Retina (tissue), 1 donor: ENCODE results near the gene GPHA2.
"Not testable (repeated sequence)": the region's sequence is repeated elsewhere in the genome, so short reads cannot be mapped to it uniquely, and the experiment has no call there.

Experiments used
- DNase-seq: peaks from one replicate; pipeline ENCODE4 v3.0.0-alpha.2; 2016

Gene GPHA2, protein sequence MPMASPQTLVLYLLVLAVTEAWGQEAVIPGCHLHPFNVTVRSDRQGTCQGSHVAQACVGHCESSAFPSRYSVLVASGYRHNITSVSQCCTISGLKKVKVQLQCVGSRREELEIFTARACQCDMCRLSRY

DNA sequence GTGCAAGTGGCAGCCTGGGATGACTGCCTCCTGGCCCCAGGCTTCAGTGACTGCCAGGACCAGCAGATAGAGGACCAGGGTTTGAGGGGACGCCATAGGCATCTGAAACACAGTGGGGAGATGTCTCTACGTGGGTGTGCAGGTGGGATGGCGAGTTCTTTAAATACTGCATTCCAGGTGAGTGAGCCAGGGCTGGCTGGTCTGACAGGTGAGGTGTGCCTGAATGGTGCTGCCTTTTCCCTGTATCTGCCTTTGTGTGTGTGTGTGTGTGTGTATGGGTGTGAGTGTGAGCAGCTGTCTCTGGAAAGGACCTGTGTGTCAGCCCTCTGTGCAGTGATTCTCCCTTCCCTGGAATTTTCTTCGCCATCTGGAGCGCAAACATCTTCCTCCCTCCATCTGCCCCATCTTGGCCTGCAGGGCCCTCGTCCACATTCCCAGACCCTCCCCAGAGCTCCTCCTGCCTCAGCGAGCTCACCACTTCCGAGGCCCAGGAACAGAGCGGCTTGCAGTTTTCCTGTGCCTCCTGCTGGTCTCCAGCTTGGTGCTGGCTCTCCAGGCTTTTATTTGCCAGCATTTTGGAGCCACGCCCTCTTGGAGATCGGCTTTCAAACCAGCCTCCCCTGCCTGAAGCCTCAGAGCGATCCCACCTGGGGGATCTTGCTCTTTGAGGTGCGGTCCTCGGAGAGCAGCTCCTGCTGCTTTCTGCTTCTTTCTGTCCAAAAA, at the start of gene GPHA2:
Gene GPHA2, minus strand, starts transcription at position 535 of the 723 bp plus-strand sequence. Its CDS starts 433 bp downstream, at position 102.
- DNase-seq: no peak

DNA sequence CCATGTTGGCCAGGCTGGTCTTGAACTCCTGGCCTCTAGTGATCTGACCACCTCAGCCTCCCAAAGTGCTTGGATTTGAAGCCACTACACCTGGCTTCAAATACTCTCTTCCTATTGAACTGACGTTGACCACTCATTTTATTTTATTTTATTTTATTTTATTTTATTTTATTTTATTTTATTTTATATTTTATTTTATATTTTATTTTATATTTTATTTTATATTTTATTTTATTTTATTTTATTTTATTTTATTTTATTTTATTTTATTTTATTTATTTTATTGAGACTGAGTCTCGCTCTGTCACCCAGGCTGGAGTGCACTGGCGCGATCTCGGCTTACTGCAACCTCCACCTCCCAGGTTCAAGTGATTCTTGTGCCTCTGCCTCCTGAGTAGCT, 47.6 kb upstream of the GPHA2 start:
- DNase-seq: not testable (repeated sequence)

DNA sequence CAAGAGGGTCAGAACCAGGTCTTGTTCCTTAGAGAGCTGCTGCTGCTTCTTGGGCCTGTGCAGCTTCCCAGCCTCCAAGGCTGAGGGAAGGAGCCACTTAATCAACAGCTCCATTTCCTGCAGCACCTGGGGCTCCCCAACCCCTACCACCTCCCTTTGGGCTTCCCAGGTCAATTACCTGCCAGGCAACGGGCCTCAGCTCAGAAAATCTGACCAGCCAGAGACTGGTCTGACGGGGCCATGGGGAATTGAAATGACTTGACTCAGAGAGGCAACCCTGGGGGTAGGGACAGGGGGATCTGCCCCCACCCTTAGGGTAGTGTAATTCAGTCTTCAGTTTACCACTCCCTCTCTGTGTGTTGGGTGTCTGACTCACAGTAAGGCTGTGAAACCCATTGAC, 41.0 kb upstream of the GPHA2 start:
- no peak for DNase-seq

DNA sequence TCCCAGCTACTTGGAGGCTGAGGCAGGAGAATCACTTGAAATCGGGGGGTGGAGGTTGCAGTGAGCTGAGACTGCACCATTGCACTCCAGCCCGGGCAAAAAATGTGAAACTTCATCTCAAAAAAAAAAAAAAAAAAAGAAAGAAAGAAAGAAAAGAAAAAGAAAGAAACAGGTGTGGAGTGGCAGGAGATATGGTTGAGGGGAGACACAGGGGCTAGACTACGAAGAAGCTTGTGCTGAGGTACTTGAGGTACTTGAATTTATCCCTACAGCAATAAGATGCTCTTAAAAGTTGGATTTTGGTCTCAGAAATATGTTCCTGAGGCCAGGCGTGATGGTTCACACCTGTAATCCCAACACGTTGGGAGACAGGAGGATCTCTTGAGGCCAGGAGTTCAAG, 38.4 kb upstream of the GPHA2 start:
- no peak for DNase-seq

DNA sequence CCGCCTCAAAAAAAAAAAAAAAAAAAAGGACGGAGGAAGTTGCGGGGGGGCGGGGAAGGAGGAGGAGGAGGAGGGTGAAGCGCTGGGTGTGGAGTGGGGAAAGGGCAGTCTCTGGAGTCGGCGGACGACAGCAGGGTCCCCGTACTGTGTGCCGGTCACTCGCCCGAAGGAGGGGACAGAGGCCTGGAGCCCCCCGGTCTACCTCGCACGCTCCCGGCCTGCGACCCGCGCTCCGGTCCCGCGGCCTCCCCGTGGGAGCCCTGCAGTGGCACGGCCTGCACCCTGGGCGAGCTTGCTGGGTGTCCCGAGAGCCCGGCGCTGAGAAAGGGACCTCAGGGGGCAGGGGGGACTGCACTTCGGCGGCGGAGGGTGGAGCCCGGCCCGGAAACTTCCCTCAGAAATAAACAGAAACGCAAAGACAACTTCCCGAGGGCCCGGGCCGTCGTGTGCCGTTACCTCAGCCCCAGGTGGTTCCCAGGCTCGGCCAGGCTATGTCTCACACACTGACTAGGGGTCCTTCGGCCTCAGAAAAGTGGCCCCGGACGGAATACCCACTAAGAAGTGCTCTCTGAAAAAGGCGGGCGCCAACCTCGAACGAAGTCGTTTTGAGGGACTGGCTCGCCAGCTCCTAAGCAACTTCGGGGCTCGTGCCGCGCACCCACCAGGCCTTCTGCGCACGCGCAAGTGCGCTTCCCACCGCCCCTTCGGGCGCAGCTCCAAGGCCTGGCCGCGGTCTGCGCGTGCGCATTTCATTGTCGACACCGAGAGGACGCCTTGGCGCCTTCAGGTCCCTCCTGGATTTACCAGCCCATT, 35.9 kb upstream of the GPHA2 start, which contains the start of gene MAJIN:
Gene MAJIN, minus strand, starts transcription at position 688 of the 813 bp plus-strand sequence. CDS start 12,703 bp downstream, outside the sequence.
- peak; percentile 90 for DNase-seq

DNA sequence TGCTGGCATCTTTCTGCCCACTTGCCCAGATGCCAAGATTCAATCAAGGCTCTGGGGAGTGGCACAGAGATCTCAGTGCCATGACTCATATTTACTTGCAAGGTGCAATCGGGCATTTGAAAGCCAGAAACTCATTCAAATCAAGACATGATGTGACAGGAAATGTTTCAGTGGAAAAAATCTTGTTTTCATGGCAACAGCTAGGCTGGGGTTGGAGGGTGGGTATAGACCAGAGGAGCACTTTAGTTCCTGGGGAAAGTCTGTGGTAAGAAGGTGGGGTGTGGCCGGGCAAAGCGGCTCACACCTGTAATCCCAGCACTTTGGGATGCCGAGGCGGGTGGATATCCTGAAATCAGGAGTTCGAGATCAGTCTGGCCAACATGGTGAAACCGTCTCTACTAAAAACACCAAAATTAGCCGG, 35.0 kb upstream of the GPHA2 start:
- no peak for DNase-seq

DNA sequence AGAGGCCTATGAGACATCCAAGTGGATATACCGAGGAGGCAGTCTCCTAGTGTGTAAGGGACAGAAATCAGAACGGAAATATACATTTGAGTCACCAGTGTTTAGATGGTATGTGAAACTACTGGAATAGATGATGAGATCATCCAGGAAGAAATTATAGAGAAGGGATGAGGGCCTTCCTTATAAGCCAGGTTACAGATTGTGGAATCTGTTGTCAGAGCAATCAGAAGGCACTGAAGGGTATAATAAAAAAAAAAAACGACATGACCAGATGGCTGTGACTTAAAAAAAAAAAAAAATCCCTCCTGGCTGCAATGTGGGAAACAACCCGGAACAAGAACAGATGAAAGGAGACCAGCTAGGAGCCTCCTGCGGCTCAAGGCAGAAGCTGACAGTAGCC, 33.5 kb upstream of the GPHA2 start:
- no peak for DNase-seq

DNA sequence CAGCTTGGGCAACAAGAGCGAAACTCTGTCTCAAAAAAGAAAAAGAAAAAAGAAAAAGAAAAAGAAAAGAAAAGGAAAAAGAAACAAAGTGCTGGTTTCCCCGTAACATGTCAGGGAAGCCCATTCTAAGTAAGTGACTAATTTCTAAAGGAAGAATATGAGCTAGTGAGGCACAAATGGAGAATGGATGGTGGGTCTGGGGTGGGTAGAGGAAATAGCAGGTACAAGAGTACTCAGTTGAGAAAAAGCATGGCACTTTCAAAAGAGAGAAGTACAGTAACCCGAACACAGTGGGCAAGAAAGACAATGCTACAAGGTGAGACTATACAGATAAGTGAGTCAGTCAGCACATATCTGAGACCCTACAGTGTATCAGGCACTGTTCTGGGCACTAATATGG, 31.7 kb upstream of the GPHA2 start:
- no peak for DNase-seq

DNA sequence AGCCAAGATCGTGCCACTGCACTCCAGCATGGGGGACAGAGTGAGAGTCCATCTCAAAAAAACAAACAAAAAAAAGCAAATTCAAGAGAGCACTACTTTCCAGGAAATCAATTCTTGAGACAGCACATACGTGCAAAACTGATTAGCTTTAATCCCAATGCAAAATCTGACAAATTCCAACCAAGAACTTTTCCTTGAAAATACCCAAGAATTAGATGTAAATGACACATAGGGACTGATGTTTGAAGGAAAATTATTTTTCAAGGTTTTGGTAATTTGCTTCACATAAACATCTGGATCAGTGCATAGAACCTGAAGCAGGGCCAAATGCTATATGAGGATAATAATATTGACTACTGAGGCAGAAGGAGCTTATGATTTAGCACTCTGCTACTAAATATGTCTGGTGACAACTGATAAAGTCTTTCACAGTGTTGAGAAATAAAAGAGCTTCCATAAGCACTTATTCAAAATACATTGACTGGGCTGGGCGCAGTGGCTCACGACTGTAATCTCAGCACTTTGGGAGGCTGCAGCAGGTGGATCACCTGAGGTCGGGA, 27.5 kb upstream of the GPHA2 start:
- no peak for DNase-seq

DNA sequence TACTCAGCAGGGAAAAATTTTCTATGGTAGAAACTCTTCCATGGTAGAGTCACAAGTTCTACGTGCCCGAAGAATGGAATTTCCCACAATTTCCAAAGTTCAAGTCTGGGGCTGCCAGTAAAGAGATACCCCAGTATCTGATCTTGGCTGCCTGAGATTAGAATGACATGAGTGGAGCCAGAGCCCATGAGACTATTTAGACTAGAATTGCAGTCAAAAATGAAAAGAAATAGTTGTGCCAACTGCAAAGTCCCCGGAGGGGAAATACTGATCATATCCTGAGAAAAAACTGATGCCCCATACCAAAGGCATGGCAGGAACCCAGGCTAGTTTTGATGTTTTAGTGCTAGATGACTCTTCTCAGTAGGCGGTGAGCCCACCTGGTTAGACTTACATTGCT, 25.0 kb upstream of the GPHA2 start:
- no peak for DNase-seq

DNA sequence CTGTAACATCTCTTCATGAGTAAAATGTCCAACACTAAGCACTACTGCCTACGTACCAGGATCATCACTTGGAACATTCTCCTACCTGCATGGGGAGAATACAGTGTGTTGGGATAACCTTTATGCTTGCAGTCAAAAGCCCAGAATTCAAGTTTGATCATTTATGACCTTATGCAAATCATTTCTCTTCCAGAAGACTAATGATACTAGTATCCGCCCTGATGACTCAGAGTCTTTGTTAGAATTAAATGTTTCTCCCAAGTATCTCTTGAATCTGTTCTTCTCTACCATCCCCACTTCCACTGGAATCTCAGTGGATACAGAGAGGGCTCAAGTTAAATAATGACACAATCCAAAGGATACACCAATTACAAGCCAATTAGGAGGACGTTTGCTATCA, 23.8 kb upstream of the GPHA2 start:
- no peak for DNase-seq

DNA sequence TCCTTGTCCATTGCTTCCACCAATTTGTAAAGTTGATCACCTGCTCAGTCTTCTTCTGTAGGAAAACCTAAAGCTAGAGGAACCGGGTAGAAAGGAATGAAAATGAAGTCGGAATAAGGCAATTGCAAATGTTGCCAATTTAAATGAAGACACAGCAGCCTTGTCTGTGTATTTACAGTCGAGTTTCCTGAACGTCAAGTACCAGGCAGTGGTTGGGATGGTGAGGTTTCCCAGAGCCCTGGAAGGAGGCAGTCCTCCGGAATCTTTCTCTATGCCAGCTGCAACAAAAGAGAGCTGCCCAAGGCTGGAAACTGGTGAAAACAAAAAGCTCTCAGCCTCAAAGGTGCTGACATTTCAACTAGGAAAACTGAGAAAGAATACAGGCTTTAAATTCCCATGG, 18.5 kb upstream of the GPHA2 start:
- DNase-seq: no peak

DNA sequence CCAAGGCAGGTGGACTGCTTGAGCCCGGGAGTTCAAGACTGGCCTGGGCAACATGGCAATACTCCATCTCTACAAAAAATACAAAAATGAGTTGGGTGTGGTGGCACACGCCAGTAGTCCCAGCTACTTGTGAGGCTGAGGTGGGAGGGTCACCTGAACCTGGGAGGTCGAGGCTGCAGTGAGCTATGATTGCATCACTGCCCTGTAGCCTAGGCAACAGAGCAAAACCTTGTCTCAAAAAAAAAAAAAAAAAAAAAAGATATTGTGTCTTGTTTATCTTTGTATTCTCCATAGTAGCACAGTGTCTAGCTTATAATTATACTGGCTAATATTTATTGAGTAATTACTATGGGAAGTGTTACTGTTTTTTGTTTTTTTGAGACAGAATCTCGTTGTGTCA, 15.8 kb upstream of the GPHA2 start:
- DNase-seq: no peak

DNA sequence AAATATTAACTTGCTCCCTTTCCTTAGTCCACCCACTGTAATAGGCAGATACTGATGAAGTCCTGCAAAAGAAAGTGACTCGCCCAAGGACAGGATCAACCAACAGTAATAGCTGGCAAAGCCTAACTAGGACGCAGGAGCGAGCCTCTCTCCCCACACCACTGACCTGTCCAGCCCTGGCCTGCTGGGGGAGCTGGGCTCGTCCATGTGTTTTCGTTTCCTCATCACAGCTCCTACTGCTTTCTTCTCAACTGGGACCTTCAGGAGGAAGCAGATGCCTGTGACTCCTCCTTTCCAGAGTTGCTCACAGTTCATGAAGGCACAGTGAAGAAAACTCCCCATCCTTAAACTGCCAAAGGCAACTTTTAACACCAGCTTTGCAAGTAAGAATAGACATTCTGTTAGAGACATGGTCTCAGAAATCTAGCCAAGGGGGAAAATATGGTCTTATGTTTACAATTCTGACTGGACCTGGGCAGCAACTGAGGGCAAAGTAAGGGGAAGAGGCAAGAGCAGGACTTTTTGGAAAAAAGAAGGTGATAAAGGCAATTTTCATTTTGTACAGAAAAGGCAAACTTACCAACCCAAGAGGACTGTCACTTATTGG, 11.6 kb upstream of the GPHA2 start:
- no peak for DNase-seq

DNA sequence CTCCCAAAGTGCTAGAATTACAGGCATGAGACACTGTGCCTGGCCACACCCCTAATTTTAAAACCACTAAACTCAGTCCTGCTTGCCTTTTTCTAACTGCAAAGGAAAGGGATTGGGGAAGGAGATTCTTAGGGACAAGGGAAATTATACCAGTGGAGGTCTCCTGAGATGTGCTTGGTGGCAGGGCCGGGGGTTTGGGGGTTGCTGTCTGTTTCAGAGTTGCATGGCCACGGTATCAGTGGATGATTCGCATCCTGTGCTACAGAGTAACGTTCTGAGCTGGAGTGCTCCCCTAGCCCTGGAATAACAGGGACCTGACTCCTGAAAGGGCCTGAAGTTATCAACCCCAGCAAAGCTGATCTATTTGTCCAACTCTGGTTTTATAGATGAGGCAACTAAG, 846 bp upstream of the GPHA2 start:
- no peak for DNase-seq

DNA sequence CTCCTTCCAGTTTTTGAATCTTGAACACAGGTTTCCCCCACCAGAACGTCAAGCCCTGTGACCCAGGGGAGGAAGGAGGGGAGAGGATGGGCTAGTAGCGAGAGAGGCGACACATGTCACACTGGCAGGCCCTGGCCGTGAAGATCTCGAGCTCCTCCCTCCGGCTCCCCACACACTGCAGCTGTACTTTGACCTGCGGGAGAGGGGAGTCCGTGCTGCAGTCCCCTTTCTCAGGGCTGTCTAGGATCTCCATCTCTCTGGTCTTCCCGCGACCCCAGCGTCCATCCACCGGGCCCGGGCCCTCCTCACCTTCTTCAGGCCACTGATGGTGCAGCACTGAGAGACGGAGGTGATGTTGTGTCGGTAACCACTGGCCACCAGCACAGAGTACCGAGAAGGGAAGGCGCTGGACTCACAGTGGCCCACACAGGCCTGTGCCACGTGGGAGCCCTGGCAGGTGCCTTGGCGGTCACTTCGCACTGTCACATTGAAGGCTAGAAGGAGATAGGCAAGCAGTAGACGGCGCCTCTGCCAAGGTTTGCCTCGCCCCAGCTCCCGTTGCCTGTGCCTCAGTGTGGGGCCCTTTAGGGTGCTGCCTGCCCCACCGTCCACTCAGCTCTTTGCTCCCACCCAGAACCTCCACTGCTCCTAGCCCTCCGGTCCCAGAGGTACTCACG, 873 bp downstream of the GPHA2 start:
- no peak for DNase-seq

DNA sequence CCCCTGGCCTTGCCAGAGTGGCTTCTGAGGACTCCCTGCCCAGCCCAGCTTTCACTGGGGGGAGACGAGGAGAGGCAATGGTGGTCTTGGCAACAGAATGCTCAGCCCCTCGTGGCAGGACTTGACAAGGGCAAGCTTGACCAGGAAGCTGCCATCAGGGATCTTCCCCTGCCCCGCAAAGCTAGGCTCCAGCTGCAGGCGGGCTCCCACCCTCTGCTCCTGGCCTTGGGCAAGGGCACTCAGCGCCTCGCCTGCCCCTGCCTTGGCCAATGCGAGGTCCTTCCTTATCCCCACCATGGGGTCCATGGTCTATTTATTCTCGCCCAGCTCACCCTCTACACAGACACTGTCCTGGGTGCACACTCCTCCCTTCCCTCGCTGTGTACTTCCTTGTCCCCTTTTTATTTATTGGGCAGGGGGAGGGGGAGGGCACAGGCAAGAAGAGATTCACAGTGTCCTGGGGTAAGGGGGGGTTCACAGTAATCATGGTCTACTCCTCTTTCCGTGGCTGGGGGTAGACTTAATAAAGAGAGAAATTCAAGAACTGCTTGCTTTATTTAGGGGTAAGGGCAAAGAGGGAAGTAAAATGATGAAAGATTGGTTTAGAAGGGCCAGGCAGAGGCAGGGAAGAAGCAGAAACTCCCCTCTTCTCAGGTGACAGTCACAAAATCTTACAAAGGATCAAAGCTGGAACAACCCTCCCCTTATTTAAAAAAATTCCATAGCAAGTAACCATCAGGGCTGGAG, 1.6 kb downstream of the GPHA2 start:
- DNase-seq: no peak

DNA sequence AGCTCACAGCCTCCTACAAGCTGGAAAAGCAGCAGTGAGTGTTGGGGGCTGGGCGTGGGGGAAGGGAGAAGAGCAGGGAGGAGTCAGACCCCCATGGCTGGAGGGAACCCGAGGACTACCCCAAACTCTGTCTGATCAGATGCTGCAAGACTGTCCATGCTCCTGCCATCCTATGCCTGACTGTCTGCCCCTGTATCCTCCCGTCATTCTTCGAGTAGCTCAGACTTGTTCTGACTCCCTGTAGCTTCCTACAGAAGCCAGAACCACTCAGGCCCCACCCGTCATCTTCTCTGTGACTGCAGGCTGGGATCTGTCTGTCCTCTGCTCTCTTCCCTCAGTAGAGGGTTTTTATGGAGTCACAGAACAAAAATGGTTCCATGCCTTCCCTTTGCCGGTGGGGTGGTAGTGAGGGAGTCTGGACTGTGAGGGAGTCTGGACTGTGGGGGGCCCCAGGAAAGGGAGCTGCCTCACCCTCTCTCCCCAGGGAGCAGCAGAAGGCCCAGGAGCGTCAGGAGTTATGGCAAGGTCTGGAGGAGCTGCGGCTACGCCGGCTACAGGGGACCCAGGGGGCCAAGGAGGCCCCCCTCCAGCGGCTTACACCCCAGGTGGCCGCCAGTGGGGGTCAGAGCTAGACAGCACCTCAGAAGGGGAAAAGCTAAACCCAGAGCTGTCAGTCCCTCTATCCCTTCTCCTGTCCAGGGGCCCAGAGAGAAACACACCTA, 2.3 kb downstream of the GPHA2 start:
- no peak for DNase-seq

DNA sequence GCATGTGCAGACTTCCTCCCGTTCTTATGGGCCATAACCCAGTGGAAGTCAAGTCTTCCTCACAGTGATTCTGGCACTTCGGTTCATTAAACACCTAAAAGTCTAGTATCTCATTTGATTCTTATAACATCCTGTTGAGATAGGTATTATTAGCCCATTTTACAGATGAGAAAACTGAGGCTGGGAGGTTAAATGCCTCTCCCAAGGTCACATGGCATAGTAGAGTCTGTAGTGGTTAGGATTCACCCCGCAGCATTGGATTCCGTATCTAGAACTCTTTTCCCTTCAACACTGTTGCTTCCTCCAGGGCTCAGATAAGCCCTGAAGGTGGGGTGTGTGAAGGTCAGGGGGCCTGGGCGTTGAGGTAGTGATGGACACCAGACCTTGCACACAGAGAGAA, 3.4 kb downstream of the GPHA2 start:
- no peak for DNase-seq

DNA sequence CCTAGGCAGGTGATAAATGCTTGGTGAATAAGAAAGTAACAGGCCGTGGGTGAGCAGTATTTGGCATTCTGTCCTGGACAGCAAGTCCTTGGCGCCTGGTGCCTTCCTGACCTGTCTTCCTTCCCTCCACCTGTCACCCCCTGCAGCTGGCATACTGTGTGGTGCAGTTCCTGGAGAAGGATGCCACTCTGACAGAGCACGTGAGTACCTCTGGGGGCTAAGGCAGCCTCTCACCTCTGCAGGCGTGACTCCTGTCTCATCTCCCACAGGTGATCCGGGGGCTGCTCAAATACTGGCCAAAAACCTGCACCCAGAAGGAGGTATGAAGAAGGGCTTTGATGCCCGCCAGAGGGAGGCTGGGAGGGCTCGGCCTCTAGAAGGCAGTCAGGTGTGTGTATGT, 4.4 kb downstream of the GPHA2 start:
- no peak for DNase-seq

DNA sequence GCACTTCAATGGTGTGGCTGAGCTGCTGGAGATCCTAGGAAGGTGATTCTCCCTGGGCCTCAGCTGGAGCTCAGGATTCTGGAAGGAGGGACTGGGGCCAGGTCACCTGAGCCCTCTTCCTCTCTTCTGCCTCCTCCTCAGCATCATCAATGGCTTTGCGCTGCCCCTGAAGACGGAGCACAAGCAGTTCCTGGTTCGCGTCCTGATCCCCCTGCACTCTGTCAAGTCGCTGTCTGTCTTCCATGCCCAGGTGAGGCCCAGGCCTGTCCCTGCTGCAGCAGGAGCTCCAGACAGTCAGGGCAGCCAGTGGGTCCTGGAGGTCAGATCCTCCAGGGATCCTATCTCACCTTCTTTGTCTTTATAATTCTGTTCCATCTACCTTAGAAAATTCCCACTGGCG, 5.4 kb downstream of the GPHA2 start:
- DNase-seq: no peak
